Effector CD4-positive, alpha-beta T cell (primary cell): ENCODE measurements around the gene TRAPPC2L.
"Not testable (repeated sequence)": the region's sequence is repeated elsewhere in the genome, so short reads cannot be mapped to it uniquely, and the experiment has no call there.

ENCODE experiments used
- DNase-seq: peaks from one replicate; pipeline ENCODE4 v3.0.0-alpha.2; 2020

The TRAPPC2L gene

DNA sequence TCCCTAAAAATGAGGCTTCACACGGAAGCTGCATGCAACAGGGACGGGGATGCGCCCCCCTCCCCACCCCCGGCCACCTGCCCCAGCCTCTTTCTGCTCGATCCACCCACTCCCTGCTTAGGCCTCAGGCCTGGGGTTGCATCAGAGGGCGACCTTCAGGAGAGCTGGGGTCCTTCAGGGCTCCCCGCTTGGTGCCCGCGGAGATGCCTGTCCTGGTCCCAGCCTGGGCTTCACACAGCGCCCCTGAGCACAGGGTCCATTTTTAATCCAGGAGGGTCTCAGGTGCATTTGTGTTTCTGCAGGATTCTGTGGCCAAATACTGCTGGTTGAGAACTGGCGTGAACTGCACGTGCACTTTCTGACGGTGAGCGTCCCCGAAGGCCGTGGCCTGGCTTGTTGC, 37.8 kb upstream of the TRAPPC2L start:
- DNase-seq = no peak

DNA sequence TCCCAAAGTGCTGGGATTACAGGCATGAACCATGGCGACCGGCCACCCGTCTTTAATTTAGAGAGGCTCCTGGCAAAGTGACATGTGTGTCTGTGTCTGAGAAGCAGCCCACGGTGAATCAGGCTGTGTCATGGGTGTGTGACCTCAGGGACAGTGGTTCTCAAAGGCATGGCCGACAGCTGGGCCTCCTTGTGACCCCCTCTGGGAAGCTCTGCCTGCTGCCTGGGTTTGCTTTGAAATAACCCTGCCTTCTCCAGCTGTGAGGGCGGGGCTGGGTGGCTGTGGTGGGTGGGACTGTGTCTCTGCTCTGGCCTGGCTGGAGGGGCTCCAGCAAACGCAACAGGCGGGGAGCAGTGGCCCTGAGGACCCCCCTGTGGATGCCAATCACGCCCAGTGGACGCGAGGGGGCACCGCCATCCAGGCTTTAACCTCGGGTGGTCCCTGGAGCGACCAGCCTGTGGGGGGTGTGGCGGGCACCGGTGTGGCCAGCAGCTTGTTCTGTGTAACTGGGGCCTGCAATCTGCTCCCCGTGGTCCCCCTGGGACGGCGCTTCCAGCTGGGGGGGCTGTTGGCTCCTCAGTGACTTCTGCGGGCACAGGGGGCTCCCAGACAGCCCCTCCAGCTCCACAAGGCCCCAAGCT, 36.4 kb upstream of the TRAPPC2L start:
- no peak for DNase-seq

DNA sequence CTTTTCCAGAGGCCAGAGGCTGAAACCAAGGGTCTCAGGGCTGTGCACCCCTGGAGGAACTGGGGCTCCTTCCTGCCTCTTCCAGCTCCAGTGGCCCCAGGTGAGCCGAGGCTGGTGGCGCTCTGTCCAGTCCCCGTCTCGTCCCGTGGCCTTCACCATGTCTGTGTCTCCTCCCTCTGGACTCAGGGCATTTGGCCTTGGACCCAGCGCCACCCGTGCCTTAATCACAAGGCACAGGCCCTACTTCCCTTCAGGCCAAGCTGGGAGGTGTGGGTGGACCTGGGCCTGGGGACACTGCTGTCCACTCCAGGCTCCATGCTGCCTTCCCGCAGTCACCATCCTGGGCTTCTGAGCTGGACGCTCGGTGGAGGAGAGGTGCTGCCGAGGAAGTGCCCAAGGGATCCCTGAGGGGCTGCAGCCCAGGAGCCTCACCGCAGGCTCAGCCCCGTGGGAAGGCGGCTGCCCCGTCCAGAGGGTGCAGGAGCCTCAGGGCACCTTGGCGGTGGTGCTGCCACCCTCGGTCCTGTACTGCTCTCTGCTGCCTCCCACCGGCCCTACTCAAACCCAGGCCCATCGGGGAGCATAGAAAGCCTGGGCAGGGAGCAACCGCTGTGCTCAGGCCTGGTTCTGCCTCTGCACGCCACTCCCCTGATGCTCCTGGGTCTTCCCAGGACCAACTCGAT, 35.6 kb upstream of the TRAPPC2L start:
- DNase-seq = no peak

DNA sequence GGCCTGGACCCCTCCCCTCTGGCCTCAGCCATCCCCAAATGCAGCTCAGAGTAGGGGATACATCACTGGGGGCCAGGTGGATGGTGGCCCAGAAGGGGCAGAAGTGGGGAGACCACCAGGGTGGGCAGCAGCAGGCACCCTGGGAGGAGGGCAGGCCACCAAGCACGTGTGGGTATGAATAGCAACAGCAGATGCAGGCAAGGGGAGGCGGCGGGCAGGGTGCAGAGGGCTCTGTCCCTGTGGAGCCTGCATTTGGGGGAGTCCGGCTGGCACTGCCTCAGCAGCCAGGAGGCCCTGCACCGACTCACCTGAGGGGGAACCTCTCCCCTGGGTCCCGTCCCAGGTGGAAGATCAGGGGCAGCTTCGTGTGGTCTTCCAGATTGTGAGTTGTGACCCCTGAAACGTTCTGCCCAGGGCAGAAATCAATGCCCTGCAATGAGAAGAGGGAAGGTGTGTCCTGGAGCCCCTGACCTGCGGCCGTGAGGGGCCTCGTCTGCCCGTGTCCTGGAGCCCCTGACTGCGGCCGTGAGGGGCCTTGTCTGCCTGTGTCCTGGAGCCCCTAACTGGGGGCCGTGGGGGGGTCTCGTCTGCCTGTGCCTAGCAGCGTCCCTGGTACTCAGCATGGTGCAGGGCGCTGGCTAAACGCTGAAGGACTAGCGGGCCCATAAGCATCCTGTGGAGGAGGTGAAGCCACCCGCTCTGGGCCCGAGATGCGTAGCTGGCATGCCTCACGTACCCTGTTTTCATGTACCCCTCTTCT, 34.5 kb upstream of the TRAPPC2L start:
- DNase-seq = no peak

DNA sequence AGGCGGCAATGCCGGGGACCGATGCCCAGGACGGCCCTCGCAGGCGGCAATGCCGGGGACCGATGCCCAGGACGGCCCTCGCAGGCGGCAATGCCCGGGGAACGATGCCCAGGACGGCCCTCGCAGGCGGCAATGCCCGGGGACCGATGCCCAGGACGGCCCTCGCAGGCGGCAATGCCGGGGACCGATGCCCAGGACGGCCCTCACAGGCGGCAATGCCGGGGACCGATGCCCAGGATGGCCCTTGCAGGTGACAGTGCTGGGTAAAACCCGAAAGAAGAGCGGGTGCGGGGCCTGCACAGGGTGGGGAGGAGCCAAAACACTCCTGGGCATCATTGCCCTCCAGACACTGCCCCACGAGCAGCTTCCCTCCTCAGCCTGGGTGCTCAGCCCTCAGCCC, 33.3 kb upstream of the TRAPPC2L start:
- not testable (repeated sequence) for DNase-seq

DNA sequence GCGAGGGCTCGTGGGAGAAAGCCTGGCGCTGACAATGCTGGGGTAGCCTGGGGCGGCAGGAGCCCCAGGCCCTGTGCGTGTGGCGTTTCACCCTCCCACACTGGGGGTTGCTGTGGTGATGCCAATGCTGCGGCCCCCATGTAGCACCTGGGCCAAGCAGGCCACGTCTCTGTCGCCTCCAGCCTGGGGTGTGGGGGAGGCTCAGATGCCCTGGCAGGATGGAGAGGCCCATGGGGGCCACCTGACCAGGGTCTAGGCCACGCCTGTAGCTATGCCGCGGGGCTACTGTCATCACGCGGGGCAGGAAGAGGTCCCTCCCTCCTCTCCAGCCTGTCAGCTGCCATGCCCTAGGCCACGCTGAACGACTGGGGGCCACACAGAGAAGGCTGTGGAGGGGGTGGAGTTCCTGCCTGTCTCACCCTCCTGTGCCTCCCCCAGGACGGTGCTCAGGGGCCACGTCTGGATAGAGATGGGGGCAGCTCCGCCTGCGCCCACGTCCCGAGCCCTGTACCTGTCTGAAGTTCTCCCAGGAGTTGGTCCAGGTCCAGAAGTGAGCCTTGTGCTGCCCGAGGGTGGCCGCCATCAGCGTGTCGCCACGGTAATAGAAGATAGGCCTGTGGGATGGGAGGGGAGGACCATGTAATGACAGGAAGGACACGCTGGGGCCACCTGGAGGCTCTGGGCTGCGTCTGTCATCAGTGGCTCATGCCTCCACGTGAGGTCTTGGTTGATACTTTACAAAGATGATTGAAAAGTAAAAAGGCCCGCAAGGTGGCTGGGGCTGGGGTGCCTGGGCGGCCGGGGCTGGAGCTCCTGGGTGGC, 32.5 kb upstream of the TRAPPC2L start:
- DNase-seq = no peak

DNA sequence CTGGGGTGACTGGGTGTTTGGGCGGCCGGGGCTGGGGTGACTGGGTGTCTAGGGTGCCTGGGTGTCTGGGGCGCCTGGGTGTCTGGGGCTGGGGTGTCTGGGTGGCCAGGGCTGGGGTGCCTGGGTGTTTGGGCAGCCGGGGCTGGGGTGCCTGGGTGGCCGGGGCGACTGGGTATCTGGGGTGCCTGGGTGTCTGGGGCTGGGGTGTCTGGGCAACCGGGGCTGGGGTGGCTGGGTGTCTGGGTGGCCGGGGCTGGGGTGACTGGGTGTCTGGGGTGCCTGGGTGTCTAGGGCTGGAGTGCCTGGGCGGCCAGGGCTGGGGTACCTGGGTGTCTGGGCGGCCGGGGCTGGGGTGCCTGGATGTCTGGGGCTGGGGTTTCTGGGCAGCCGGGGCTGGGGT, 31.8 kb upstream of the TRAPPC2L start:
- DNase-seq = no peak

DNA sequence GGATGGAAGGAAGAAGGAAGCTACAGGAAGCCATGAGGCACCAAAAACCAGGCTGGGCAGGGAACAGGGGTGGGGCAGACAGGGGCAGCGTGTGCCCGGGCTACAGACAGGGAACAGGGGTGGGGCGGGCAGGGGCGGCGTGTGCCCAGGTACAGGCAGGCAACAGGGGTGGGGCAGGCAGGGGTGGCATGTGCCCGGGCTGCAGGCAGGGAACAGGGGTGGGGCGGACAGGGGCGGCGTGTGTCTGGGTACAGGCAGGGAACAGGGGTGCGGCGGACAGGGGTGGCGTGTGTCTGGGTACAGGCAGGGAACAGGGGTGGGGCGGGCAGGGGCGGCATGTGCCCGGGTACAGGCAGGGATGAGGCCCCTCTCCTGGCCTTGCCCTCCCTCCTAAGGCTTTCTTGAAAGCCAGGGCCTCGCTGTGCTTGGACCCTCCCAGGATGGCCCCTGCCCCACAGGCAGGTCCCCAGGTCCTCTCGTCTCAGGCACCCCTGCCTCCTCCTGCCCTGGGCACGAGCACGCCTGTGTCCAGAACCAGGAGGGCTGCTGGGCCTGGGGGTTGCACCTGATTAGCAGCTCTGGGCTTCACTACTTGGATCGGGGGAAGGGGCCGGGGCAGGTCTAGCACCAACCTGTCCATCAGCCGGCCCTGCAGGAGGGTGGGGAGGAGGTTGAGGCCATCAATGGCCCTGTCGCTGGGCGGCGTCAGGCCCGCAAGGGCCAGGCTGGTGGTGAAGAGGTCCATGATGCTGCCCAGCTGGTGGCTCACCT, 30.7 kb upstream of the TRAPPC2L start:
- DNase-seq = no peak

DNA sequence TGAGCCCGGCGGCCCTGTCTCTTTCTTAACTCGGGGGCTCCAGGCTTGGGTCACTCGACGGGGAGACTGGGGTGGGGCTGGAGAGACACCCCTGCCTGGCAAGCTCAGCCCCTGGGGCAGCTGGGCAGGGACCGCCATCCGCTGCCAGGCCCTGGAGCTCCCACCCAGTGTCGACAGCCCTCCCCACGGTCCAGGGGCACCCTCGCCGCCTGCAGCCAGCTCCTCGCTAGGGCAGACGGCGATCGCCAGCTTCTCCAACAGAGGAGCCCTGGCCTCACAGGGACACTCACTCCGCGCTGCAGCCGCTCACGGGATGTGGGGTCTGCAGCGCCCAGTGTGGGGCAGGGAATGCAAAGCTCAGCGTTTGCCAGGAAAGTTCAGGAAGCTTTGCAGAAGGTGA, 29.2 kb upstream of the TRAPPC2L start:
- no peak for DNase-seq

DNA sequence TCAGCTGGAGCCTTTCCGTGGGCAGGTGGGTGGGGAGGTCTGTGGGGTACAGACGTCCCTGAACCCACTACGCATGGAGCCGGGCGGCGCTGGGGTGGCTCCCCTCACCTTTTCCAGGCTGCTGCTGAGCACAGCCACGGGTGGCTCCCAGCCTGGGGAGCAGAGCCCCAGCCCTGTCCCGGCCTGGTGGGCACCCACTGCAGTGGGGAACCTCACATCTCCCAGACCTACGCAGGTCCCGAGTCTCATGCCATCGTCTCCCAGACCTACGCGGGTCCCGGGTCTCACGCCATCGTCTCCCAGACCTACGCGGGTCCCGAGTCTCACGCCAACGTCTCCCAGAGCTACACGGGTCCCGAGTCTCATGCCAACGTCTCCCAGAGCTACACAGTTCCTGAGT, 28.2 kb upstream of the TRAPPC2L start:
- no peak for DNase-seq

DNA sequence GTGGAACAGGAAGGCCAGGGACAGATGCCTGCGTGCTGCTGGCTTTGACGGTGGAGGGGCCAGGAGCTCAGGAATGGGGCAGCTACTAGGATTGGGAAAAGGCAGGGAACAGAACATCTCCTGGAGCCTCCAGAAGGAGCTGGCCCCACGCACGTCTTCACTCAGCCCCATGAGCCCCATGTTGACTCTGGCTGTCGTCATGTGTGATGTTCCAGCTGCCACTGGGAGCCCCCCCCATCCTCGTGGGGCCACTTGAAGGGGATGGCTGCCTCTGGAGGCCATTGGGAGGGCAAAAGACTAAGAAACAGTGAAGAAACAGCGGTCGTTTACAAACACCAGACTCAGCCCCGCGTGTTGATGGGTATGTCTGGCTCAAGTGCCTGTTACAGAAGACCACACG, 26.7 kb upstream of the TRAPPC2L start:
- DNase-seq = no peak

DNA sequence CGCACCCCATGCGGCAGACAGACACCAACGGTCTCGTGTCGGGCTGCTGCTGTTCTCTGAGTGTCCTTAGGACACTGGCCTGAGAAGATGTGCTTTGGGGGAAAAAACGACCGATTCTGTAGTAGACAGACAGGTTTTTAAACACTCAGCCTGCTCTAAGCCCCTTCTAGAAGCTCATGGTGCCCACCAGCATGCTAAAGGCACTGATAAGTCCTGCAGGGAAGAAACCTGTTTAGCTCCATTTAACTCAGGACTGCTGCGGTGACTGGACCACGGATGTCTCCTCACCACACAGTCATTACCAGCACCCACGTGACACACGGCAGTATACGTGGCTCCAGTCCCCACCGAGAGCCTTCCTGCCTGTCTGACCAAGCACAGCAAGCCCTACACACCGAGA, 26.1 kb upstream of the TRAPPC2L start:
- DNase-seq = no peak

DNA sequence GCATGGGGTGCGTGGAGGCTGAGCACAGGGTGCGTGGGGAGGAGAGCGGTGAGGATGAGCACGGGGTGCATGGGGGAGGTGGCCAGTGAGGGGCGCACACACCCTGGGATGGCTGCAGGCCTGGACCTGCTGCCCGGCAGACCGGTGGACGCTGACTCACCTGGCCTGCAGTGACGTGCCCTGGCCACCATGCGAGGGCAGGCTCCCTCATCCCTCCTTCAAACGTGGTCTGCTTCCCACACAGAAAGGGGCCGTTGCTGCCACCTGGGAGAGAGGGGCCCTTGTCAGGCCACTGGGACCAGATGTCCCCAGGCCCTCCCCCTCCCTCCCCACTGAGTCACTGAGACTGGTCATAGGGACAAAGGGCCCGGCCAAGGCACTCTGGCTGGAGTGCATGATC, 25.1 kb upstream of the TRAPPC2L start:
- DNase-seq = no peak

DNA sequence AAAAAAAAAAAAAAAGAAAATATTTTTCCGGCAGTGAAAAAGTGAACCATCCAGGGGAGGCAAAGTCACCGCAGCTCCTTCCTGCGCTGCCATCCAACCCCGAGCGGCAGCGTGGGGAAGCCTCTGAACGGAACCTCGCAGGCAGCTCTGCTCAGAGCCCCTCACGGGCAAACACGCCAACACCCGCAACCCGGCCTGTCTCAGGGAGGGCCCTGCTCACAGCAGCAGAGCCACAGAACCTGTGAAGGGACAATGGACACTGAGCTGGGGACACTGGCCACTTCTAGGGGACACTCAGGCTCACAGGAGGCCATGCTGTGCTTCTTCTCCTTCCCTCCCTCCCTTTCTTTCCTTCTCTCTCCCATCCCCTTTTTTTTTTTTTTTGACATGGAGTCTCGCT, 23.8 kb upstream of the TRAPPC2L start:
- DNase-seq = no peak

DNA sequence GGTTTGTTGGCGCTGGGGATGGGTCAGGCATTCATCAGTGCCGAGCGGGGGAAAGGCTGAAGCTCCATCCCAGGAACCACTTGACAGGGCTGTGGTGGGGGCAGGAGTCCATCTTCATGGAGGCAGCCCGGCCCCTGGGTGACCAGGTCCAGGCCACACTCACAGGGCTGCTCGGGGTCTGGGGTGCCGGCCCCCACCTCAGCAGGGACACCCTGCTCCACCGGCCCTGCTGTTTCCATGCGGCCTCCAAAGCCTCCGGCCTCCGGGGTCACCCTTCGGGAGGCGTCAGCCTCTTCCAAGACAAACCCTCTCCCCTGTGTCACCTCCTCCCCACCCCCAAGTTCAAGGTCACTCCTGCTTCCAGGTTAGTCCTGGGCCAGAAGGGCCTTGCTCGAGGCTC, 22.3 kb upstream of the TRAPPC2L start:
- DNase-seq = no peak

DNA sequence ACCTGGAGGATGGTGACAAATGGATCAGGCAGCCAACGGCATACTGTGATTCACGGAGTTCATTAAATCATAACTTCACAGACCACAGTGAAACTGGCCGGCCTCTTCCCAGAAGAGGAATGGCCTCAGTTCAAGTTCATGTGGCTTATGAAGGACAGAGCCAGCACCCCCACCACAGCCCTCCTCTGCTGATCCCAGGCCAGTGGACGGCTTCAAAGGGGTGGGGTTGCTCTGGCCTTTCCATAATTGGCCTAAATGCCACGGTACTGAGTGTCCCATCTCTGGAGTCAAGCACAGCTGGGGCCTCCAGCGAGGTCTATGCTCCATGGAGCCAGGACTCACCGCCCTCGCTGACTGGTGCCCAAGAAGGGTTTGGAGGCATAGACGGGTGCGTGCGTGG, 21.5 kb upstream of the TRAPPC2L start:
- DNase-seq = no peak

DNA sequence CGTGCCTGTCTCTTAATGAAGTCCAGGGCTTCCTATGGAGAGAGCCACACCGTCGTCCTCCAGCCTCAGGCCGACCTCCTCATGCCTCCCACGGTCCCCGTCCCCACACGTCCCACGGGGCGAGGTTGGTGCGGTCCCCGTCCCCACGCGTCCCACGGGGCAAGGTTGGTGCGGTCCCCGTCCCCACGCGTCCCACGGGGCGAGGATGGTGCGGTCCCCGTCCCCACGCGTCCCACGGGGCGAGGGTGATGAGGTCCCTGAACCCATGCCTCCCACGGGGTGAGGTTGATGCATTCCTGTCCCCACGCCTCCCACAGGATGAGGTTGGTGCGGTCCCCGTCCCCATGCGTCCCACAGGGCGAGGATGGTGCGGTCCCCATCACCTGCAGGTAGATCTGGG, 21.1 kb upstream of the TRAPPC2L start:
- no peak for DNase-seq

DNA sequence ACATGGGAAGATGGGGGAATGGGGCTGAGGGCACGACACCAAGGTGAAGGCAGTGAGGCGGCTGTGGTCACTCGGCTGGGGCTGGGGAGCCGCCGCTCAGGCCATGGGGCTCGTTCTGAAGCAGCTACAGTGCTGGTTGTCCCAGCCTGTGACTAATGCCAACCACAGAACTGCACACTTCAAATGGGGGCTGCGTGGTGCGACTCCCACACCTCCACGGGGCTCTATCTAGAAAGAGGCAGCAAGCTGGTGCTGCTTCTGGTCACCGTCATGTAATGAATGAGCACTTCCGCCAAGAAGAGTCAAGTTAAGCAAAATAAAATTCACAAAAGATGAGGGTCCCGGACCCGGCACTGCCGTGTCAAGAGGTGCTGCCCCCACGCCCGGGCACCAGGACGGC, 20.1 kb upstream of the TRAPPC2L start:
- no peak for DNase-seq

DNA sequence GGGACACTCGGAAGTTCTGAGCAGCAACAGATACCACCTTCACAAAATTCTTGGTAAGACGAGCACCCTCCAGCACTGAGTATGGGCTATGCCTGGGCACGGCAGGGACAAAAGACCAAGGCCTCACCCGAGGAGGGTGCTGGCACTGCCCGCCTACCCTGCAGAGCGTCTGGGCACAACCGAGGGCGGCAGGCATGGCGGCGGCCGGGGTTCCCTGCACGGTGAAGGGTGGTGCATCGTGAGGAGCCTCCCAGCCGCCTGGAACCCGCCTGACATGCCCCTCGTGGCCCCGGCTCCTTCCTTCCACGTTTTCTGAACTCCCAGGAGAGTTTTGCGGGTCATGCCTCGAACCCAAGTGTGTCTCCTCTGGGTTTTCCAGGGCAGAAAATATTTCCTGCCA, 19.1 kb upstream of the TRAPPC2L start:
- no peak for DNase-seq

DNA sequence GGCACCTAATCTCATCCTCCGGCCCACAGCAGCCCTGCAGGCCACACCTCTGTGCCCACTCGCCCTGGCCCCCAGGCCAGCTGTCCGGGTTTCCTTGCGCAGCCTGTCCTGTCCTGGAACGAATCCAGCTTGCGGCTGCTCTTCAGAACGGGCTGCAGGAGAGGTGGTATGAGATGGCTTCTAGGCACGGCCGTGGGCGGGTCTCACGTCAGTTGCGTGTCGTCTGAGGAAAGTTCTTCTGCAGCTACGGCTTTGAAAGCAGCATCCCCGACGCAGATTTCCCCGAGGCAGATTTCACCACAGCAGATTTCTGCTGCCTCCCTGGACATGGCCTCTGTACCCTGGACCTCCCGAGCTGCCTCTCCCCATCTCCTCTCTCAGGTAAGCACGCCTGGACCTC, 18.4 kb upstream of the TRAPPC2L start:
- DNase-seq = no peak

DNA sequence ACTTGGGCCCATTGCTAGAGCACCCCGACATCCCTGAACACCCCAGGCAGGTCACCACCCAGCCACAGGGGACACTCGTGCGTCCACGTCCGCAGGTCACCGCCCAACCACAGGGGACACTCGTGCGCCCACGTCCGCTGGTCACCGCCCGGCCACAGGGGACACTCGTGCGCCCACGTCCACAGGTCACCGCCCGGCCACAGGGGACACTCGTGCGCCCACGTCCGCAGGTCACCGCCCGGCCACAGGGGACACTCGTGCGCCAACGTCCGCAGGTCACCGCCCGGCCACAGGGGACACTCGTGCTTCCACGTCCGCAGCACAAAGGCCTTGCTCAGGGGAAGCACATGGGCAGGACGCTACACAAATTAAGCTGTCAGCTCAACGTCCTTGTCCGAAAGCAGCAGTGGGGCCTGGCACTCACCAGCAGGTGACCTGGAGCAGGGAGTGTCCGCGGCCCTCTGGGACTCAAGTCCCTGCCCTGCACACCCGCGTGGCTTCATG, 17.8 kb upstream of the TRAPPC2L start:
- no peak for DNase-seq
